NB4 (cell line): ENCODE data around the gene CUL3.

Experiments used
- DNase-seq: peaks from one replicate; pipeline ENCODE4 v3.0.0; 2010; ENCODE audit warnings: low read depth
- H3K4me3 ChIP-seq: one replicate; pipeline ENCODE4 v1.5.1; 2011; ENCODE audit warnings: mild to moderate bottlenecking, low read depth, low read length, moderate library complexity
- CTCF ChIP-seq: IDR thresholded peaks from one replicate; pipeline ENCODE4 v1.5.1; 2012; ENCODE audit warnings: low read depth, low read length
- MAX ChIP-seq: IDR thresholded peaks from 2 replicates; pipeline ENCODE4 v1.6.1; 2011; ENCODE audit warnings: low read depth, low read length
- MYC ChIP-seq: IDR thresholded peaks from 2 replicates; pipeline ENCODE4 v1.6.1; 2011; ENCODE audit warnings: low read depth, low read length
- POLR2A ChIP-seq: IDR thresholded peaks from 2 replicates; pipeline ENCODE4 v1.6.1; 2011; ENCODE audit warnings: mild to moderate bottlenecking; ENCODE audit not compliant: insufficient read length; ENCODE audit errors: extremely low read depth

Gene CUL3

GRCh38 chr2:224565452-224566035 lies 19.6 kb downstream of the CUL3 start:
- H3K4me3 ChIP-seq = no peak overlapping the region
- TF ChIP-seq CTCF (no peak), MYC (no peak), MAX (no peak), POLR2A (no peak)
- DNase-seq = no peak

GRCh38 chr2:224563537-224563936 lies 21.6 kb downstream of the CUL3 start:
- H3K4me3 ChIP-seq = no peak overlapping the region
- no peak for TF ChIP-seq CTCF
- no peak for DNase-seq

GRCh38 chr2:224562831-224563230 lies 22.3 kb downstream of the CUL3 start:
- DNase-seq = no peak
- H3K4me3 ChIP-seq = no peak overlapping the region
- TF ChIP-seq MYC = no peak
- no peak for TF ChIP-seq CTCF
- no peak for TF ChIP-seq MAX
- no peak for TF ChIP-seq POLR2A

- no peak overlapping the region for H3K4me3 ChIP-seq
- no peak for DNase-seq
- TF ChIP-seq CTCF = no peak
- TF ChIP-seq POLR2A = no peak
- TF ChIP-seq MYC = no peak
- no peak for TF ChIP-seq MAX
Measured at GRCh38 chr2:224561234-224562005, 23.7 kb downstream of the CUL3 start.

- no peak for DNase-seq
- no peak for TF ChIP-seq CTCF
- TF ChIP-seq MAX = no peak
- TF ChIP-seq POLR2A = no peak
- no peak for TF ChIP-seq MYC
- no peak overlapping the region for H3K4me3 ChIP-seq
Measured at GRCh38 chr2:224560549-224560948, 24.6 kb downstream of the CUL3 start.

GRCh38 chr2:224557610-224558009 lies 27.6 kb downstream of the CUL3 start:
- TF ChIP-seq MYC (no peak), POLR2A (no peak), MAX (no peak), CTCF (no peak)
- H3K4me3 ChIP-seq = no peak overlapping the region
- DNase-seq = no peak
